Hippocampal formation (tissue), 2 donors: ENCODE results near the gene DOP1A.

Source experiments
- DNase-seq, 2 donors: peaks; one replicate each; lab custom pipeline; 2025; lab: John Stamatoyannopoulos, UW

The DOP1A gene

DNA sequence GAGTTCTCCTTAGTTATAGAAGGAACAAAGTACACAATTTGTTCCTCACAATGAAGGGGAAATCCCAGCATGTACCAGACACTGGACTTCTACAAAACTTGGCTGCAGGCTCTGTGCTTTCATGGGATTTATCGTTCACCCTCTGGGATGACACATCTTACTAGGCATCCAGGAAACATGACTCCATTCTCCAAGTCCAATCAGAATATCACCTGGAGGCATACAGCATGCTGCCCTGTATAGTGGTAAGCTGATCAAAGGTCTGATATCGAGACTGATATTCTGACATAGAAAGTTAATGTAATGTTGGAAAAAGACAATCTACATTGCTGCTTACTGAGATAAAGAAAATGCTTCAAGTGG is 132.4 kb downstream of the DOP1A start:
- DNase-seq: no peak

DNA sequence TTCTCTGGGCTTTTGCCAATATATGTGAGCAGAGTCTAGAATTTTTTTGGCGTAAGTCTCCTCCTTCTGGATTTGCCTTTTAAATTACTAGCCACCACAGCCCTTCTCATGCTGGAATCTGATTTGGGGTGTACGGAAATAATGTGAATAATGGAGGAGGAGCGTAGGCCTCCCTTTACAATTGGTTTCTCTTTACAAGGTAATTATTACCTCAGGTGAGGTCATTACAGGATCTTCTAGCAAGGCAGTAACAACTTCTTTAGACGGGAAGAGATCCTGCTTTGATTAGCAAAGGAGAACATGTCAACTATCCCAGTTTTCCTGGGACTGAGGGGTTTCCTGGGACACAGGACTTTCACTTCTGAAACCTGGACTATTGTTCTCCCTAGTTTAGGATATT is 134.6 kb downstream of the DOP1A start:
- no peak for DNase-seq

- DNase-seq: peak; percentile 48 to 77
Measured at GRCh38 chr6:83215131-83216047, 147.9 kb downstream of the DOP1A start.

DNA sequence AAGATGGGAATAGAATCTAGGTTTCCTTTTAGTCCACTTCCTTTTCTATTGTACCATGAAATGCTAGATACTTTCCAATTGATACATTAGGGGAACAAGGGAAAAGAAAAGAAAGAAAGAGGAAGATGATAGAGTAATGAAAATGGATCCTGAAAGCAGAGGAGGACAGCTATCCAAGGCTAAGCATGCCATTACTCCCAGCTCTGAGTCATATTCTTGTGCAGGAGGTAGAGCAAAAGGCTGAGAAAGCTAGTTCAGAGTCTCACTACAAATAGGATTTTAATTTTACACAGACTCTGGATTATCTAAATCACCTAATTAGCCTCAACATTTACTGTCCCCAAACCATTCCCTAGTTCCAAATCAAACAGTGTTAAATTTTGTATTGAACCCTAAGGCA is 149.3 kb downstream of the DOP1A start:
- DNase-seq: no peak
